OCI-LY3 (cell line): ENCODE measurements around the gene MYCN.

ENCODE experiments used
- H2AFZ ChIP-seq: fragments of 200-600, 300-600 bp; shearing (Covaris generic); 2 replicates; pipeline ENCODE4 v1.6.0; 2014; ENCODE audit warnings: antibody characterized with exemption, low read depth, low read length
- H3K27ac ChIP-seq: fragments of 200-600, 300-600 bp; sonication (generic); 2 replicates; pipeline ENCODE4 v1.5.1; 2014; ENCODE audit warnings: mild to moderate bottlenecking, low read length, moderate library complexity, mixed read lengths
- H3K27me3 ChIP-seq: fragments of 200-600, 300-600 bp; sonication (generic); 2 replicates; pipeline ENCODE4 v1.6.1; 2014; ENCODE audit warnings: low read depth, low read length, mixed read lengths
- H3K36me3 ChIP-seq: fragments of 200-600, 300-600 bp; sonication (generic); replicated peaks from 2 replicates; pipeline ENCODE3; 2014; ENCODE audit warnings: low read depth, low read length, mixed read lengths
- H3K4me1 ChIP-seq: fragments of 300-600, 200-600 bp; sonication (generic); 2 replicates; pipeline ENCODE4 v1.6.1; 2014; ENCODE audit warnings: low read length, mixed read lengths
- H3K4me2 ChIP-seq: fragments of 200-600, 300-600 bp; sonication (generic); 2 replicates; pipeline ENCODE4 v1.6.1; 2014; ENCODE audit warnings: low read length, mixed read lengths
- H3K4me3 ChIP-seq: fragments of 300-600, 200-600 bp; sonication (generic); 2 replicates; pipeline ENCODE4 v1.5.1; 2014; ENCODE audit warnings: antibody characterized with exemption, mild to moderate bottlenecking, low read length, moderate library complexity
- H3K79me2 ChIP-seq: fragments of 300-600, 200-600 bp; shearing (Covaris generic); 2 replicates; pipeline ENCODE4 v1.6.1; 2014; ENCODE audit warnings: mild to moderate bottlenecking, low read length, mixed read lengths
- H3K9ac ChIP-seq: fragments of 300-600, 200-600 bp; shearing (Covaris generic); 2 replicates; pipeline ENCODE4 v1.6.0; 2014; ENCODE audit warnings: mild to moderate bottlenecking, low read length, moderate library complexity
- H3K9me3 ChIP-seq: fragments of 200-600, 300-600 bp; shearing (Covaris generic); 2 replicates; pipeline ENCODE4 v1.6.1; 2014; ENCODE audit warnings: low read length, mixed read lengths; ENCODE audit not compliant: insufficient read depth
- H4K20me1 ChIP-seq: fragments of 200-600, 300-600 bp; sonication (generic); 2 replicates; pipeline ENCODE4 v1.6.1; 2016; ENCODE audit warnings: low read length, mixed read lengths; ENCODE audit not compliant: insufficient read depth
- EZH2phosphoT487 ChIP-seq: fragments of 200-600 bp; shearing (Covaris generic); IDR thresholded peaks from 2 replicates; pipeline ENCODE4 v1.6.1; 2018; ENCODE audit warnings: antibody characterized with exemption, mixed run types, low read depth
- TF ChIP-seq, protein P1 (sequence below): fragments of 200-600, 300-600 bp; sonication (generic); IDR thresholded peaks from 2 replicates; pipeline ENCODE4 v1.5.1; 2014; ENCODE audit warnings: antibody characterized with exemption, low read length, low read depth

MYCN gene

DNA sequence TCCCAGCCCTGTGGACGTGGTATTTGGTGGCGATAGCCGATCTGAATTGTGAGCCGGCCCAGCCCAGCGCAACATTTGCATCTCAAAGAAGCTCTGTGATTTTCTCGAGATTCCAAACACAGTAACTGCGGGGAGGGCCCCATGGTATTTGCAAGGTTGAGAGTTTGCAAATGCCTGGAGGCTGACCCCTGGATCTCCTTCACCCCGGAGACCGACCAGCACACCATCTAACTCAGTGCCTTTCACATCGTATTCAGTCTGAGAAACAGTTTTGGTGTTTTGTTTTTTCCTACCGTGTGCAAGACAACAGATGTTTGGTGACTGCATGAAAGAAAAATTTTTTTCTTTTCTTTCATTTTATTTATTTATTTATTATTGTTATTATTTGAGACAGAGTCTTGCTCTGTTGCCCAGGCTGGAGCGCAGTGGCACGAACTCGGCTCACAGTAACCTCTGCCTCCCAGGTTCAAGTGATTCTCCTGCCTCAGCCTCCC is 40.3 kb downstream of the MYCN start:
- Histone ChIP-seq H3K9me3 (no peaks in the 10 kb centered on the region), H3K4me3 (no peak overlapping the region), H3K9ac (no peak overlapping the region), H3K27ac (no peak overlapping the region), H3K4me2 (no peak overlapping the region), H3K36me3 (no peaks in the 10 kb centered on the region), H3K4me1 (no peaks in the 10 kb centered on the region), H3K79me2 (no peaks in the 10 kb centered on the region), H3K27me3 (0 out of 2 replicates have a peak, but pooled peaks cover 3% of the 10 kb centered on the region), H4K20me1 (no peaks in the 10 kb centered on the region), H2AFZ (no peak overlapping the region)
- TF ChIP-seq EZH2phosphoT487: no peak
- TF ChIP-seq, protein P1, sequence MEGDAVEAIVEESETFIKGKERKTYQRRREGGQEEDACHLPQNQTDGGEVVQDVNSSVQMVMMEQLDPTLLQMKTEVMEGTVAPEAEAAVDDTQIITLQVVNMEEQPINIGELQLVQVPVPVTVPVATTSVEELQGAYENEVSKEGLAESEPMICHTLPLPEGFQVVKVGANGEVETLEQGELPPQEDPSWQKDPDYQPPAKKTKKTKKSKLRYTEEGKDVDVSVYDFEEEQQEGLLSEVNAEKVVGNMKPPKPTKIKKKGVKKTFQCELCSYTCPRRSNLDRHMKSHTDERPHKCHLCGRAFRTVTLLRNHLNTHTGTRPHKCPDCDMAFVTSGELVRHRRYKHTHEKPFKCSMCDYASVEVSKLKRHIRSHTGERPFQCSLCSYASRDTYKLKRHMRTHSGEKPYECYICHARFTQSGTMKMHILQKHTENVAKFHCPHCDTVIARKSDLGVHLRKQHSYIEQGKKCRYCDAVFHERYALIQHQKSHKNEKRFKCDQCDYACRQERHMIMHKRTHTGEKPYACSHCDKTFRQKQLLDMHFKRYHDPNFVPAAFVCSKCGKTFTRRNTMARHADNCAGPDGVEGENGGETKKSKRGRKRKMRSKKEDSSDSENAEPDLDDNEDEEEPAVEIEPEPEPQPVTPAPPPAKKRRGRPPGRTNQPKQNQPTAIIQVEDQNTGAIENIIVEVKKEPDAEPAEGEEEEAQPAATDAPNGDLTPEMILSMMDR: no peak

DNA sequence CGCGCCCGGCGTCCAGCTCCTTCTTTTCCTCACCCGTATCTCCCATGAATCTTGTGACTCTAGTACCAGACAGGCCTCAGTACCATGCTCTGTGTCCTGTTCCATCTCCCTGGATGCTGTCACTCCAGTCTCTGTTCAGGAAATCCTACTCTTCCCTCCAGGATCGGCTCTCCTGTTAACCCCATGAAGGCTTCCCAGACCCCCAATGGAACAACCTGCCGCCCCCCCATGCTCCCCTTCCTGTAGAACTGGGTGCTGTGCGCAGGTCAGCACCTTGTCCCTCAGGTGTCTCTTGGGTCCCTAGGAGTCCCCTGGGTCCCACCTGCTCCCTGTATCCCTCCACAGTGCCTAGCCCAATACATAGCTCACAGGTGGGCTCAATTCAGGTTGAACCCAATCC is 41.3 kb downstream of the MYCN start:
- Histone ChIP-seq H4K20me1 (no peaks in the 10 kb centered on the region), H3K36me3 (no peaks in the 10 kb centered on the region), H3K79me2 (no peaks in the 10 kb centered on the region), H2AFZ (no peak overlapping the region), H3K9me3 (no peaks in the 10 kb centered on the region), H3K4me1 (no peaks in the 10 kb centered on the region), H3K9ac (no peak overlapping the region), H3K27me3 (no peaks in the 10 kb centered on the region), H3K4me2 (no peak overlapping the region), H3K4me3 (no peak overlapping the region), H3K27ac (no peak overlapping the region)
- no peak for TF ChIP-seq EZH2phosphoT487
- TF ChIP-seq, protein P1: no peak

DNA sequence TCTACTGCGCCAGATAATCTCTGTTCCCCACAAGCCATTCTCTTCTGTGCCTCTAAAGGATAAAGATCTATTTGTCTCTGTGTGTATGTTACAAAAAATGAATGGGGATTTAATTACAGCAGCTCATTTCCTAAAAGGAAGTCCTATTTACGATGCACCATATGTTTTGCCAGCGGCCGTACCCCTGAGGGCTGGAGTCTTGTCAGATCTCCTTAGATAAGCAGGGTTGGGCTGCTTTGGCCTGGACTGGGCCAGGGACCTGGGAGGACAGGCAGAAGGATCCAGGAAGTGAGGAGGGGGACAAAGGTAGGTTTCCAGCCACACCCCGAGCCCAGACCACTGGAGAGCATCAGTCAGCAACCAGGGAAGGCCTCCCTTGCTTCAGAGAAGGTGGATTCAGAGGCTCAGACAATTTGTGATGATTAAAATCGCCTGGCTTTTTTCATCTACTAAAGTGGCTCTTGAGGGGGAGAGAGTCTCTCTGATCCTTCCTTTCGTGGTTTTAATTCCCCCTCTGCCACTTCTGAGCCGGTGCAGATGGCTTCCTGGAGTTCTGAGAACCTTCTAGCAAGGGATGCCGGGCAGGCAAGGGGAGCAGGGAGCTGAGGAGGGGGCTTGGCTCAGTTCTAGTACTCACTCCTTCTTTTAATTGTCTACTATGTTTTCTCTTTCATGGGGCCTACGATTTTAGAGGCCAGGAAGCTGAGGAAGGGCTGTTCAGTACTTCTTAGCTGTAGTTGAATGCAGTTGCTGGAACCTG is 42.1 kb downstream of the MYCN start:
- Histone ChIP-seq H3K79me2 (no peaks in the 10 kb centered on the region), H3K4me2 (no peak overlapping the region)

DNA sequence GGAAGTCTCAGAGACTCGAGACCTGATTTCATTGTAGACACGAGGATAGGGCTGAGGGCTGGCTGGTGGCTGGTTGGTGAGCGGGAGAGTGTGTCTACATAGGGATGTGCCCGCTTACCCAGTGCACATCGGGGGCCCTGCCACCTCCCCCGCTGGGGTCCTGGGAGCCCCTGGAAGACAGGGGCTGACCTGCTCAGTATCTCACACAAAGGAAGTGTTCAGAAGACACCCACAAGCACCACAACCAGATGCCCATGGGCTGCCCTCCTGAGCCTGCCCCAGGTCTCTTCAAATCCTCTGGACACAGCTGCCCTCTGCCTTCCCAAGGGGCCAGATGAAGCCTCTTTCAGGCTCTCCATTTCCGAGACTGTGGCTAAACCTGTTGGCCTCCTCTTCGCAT is 43.1 kb downstream of the MYCN start:
- H3K9me3 ChIP-seq: no peaks in the 10 kb centered on the region
- H3K4me3 ChIP-seq: no peak overlapping the region
- no peaks in the 10 kb centered on the region for H3K27me3 ChIP-seq
- no peaks in the 10 kb centered on the region for H3K4me1 ChIP-seq
- H4K20me1 ChIP-seq: no peaks in the 10 kb centered on the region
- no peak overlapping the region for H3K4me2 ChIP-seq
- H3K27ac ChIP-seq: no peak overlapping the region
- H3K36me3 ChIP-seq: no peaks in the 10 kb centered on the region
- H2AFZ ChIP-seq: no peak overlapping the region
- H3K9ac ChIP-seq: no peak overlapping the region
- TF ChIP-seq EZH2phosphoT487: no peak
- TF ChIP-seq, protein P1: no peak
- no peaks in the 10 kb centered on the region for H3K79me2 ChIP-seq

More for the DNA sequence above, 42.1 kb downstream of the MYCN start:
- no peaks in the 10 kb centered on the region for H3K27me3 ChIP-seq
- no peak overlapping the region for H3K4me3 ChIP-seq
- no peaks in the 10 kb centered on the region for H3K4me1 ChIP-seq
- no peak overlapping the region for H3K27ac ChIP-seq
- H4K20me1 ChIP-seq: no peaks in the 10 kb centered on the region
- TF ChIP-seq, protein P1: no peak
- H3K36me3 ChIP-seq: no peaks in the 10 kb centered on the region
- no peak overlapping the region for H3K9ac ChIP-seq
- no peaks in the 10 kb centered on the region for H3K9me3 ChIP-seq
- no peak overlapping the region for H2AFZ ChIP-seq
